ENCODE data around the gene HBD.
"Not testable (repeated sequence)": the region's sequence is repeated elsewhere in the genome, so short reads cannot be mapped to it uniquely, and the experiment has no call there.

The HBD gene

GRCh38 chr11:5234381-5234834 lies at the start of gene HBD:
Gene HBD (minus strand): TSS chr11:5234483. CDS start chr11:5234433, 50 bp downstream.
- no peak for DNase-seq

GRCh38 chr11:5283882-5284281 lies 49.6 kb upstream of the HBD start:
- no peak for DNase-seq

DNA sequence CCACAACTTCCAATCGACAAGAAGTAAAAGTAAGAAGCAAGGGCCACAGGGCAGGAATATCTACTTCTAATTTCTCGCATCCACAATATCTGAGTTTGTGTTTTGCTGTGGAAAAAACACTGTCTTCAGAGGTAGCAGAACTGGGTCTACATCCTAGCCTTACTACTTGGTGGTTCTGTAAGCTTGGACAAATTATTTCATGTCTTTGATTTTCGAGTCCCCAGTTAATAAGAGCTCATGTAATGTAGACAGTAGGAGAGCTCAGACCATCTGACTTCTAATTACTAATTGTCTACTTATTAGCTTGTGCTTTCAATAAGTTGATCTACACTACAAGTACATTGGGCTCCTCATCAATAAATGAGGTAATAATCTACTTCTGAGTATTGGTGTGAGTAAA lies 48.8 kb upstream of the HBD start:
- no peak for DNase-seq

DNA sequence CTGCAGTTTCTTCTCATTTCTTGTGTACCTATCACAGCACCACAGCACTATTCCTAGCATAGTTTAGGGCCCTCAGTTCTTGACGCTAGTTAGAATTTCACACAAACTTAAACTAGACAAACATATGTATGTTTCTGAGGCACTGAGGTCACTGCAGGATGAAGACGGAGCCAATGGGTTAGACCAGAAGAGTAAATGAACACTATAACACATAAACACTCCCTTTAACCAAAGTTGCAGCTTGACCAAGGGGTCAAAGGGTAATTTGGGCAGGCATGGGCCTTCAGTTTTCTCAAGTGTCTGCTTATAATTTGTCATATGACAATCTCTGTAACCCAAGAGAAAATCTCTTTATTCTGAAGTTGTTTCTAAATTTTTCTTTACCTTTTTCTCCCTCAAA lies 48.3 kb upstream of the HBD start:
- no peak for DNase-seq

- no peak for DNase-seq
Observed at GRCh38 chr11:5281596-5281995, 47.3 kb upstream of the HBD start.

GRCh38 chr11:5280582-5281102 lies 46.4 kb upstream of the HBD start:
- DNase-seq: no peak

DNA sequence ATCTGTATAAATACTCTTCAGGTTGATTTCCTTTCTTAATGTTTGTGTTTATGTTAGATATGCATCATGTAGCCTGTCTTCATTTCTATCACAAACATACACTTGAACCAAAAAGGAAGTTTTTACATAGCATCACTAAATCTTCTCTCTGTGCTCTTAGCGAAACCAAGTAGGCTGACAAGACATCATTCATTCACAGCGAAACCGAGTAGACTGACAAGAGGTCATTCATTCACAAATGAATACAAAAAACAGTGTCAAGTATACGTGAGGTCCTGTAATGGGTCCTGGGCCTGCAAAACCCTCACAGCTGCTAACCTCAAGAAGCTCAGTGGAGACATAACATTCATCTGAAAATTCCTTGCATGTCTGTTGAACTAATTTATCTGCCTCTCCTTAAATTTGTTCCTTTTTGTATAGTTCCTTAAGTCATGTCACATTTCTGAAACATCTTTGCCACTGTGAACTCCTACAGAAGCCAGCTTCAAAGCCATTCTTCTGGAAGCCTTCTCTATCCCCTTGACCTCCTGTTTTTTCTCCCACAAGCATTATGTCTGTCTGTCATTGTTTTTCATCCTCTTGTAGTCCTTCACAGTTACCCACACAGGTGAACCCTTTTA lies 45.3 kb upstream of the HBD start:
- no peak for DNase-seq

DNA sequence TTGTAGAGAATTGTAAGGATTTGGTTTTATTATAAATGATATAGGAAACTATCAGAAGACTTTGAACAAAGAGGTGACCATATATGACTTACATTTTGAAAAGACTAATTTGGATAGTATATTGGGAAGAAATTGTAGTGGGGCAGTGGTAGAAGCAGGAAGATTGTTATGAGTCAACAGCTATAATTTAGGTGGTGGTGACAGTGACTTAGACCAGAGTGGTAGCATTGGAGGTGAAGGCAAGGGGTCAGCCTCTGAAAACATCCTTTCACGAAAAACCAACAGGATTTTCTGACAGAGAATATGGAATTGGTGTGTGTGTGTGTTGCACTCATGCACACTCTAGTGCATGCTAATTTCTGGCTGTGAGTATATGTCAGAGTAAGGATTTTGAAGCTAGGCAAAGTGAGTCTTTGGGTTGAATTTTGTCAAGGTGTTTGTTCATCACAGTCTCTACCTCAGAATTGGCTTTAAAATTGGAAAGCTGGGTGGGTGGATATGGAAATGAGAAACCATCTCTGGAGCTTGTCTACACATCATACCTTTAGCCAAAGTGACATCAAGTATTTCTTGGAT lies 43.6 kb upstream of the HBD start:
- DNase-seq: no peak

GRCh38 chr11:5276697-5277096 lies 42.4 kb upstream of the HBD start:
- DNase-seq: no peak

DNA sequence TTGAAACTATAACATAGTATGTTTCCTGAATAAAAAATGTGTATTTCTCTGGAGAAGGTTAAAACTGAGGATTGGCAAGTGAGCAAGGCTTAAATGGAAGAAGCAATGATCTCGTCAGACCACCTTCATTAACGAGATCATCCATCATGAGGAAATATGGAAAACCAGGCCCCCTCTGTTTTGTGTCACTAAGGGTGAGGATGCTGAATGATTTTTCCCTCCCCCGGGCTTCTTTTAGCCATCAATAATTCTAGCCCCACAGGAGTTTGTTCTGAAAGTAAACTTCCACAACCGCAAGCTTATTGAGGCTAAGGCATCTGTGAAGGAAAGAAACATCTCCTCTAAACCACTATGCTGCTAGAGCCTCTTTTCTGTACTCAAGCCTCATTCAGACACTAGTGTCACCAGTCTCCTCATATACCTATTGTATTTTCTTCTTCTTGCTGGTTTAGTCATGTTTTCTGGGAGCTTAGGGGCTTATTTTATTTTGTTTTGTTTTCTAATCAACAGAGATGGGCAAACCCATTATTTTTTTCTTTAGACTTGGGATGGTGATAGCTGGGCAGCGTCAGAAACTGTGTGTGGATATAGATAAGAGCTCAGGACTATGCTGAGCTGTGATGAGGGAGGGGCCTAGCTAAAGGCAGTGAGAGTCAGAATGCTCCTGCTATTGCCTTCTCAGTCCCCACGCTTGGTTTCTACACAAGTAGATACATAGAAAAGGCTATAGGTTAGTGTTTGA lies 41.3 kb upstream of the HBD start:
- no peak for DNase-seq

- DNase-seq: no peak
Observed at GRCh38 chr11:5274395-5274794, 40.1 kb upstream of the HBD start.

DNA sequence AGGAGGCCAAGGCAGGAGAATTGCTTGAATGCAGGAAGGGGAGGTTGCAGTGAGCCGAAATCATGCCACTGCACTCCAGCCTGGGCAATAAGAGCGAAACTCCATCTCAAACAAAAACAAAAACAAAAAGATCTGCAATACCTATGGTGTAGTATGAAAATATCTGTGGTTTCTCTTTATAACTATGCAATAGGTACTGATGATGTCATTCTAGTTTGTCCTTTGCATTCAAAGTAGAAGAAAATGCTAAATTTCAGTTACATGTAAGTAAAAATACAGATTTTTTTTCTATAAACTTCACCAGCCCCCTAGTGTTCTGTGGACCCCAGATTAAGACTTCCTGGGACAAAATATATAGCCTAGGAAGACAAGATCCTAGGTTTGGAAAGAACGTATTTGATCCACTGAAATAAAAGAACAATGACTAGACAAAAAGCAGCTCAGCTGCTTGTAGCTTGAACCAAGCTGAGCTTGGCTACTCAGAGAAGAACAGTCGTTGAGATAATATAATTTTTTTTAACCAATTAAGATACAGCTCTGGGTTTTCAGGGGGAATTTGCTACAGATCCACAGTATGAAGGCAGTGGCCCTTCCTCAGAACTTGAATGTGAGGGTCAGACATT lies 38.2 kb upstream of the HBD start:
- DNase-seq: no peak

- no peak for DNase-seq
Observed at GRCh38 chr11:5269715-5270147, 35.4 kb upstream of the HBD start, which contains the start of gene HBE1. Gene HBE1 (minus strand): TSS chr11:5269945. CDS start chr11:5269890, 55 bp downstream.

- DNase-seq: no peak
Observed at GRCh38 chr11:5267033-5267563, 32.8 kb upstream of the HBD start.

GRCh38 chr11:5266609-5267008 lies 32.3 kb upstream of the HBD start:
- DNase-seq: no peak

- DNase-seq: no peak
Observed at GRCh38 chr11:5265832-5266231, 31.5 kb upstream of the HBD start.

DNA sequence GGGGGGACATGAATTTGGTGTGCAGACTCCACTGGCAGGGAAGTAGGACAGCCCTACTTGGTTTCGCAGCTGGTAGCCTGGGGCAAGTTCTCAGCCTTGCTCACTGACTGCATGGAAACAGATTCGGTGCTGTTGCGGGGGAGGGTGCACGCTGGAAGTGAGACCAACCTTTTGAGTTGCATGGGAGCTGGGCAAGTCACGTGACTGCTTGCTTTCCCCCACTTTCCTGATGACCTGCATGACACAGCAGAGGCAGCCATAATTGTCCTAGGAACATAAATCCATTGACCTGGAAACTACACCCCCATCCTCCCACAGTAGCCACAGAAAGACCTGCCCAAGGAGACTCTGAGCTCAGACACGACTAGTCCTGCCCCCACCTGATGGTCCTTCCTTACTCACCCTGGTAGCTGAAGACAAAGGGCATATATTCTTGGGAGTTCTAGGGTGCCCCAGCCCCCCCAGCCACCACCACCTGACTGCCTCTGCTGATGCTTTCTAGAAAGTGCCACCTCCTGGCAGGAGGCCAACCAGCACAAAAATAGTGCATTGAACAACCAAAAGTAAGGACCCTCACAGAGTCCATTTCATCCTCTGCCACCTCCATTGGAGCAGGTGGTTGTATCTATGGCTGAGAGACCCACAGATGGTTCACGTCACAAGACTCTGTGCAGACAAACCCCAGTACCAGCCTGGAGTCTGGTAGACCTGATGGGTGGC lies 24.4 kb upstream of the HBD start:
- no peak for DNase-seq

- no peak for DNase-seq
Observed at GRCh38 chr11:5257296-5257695, 23.0 kb upstream of the HBD start.

DNA sequence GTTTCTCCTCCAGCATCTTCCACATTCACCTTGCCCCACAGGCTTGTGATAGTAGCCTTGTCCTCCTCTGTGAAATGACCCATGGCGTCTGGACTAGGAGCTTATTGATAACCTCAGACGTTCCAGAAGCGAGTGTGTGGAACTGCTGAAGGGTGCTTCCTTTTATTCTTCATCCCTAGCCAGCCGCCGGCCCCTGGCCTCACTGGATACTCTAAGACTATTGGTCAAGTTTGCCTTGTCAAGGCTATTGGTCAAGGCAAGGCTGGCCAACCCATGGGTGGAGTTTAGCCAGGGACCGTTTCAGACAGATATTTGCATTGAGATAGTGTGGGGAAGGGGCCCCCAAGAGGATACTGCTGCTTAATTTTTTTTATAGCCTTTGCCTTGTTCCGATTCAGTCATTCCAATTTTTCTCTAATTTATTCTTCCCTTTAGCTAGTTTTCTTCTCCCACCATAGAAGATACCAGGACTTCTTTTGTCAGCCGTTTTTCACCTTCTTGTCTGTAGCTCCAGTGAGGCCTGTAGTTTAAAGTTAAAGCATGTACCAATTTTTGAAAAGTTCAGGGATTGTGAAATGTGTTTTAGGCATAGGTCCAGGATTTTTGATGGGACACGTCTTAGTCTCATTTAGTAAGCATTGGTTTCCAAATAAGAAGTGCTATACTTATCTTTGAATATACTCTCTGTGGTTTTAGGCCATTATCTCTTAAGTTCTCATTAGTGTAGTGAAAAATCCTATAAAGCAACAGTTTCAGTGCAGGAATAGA lies 20.5 kb upstream of the HBD start, which contains the start of gene HBG2:
HBG2 (minus strand) TSS at position 136 of the 768 bp plus-strand sequence; CDS start at position 83, 53 bp downstream.
- DNase-seq: not testable (repeated sequence)

- not testable (repeated sequence) for DNase-seq
Observed at GRCh38 chr11:5254023-5254422, 19.7 kb upstream of the HBD start.

DNA sequence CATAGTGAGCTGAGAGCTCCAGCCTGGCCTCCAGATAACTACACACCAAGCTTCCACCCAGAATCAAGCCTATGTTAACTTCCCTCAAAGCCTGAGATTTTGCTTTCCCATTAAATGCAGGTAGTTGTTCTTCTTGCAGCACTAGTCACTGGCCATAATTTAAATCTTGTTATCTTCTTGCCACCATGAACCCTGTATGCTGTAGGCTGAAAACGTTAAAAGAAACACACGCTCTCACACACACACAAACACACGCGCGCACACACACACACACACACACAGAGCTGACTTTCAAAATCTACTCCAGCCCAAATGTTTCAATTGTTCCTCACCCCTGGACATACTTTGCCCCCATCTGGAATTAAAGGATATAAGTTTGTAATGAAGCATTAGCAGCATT lies 19.2 kb upstream of the HBD start:
- not testable (repeated sequence) for DNase-seq

DNA sequence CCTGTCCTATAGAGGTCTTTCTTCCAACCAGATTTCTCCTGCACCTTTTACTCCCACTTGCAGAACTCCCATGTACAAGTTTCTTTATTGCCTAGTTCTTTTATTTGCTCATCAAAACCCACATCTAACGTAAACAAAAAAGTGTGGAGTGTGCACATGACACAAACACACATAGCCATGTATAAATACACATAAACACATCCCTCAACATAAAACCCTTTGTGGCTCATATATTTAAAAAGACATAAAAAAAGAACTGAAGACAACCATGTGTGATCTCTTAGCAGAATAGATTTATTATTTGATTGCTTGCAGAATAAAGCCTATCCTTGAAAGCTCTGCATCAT lies 18.6 kb upstream of the HBD start:
- no peak for DNase-seq

Measured in NCI-H1436 treated with DMSO at 0.1 percent for 48 hours (cell line).